DND-41 (cell line): Measurements from ENCODE around the gene NUP133.

Experiments
- CTCF ChIP-seq: IDR thresholded peaks from 2 replicates; pipeline ENCODE4 v1.5.1; 2012; ENCODE audit warnings: borderline replicate concordance, low read length, moderate library complexity, mild to moderate bottlenecking; ENCODE audit not compliant: poor library complexity, severe bottlenecking; ENCODE audit errors: extremely low read depth
- EZH2 ChIP-seq: IDR thresholded peaks from 3 replicates; pipeline ENCODE4 v1.6.1; 2012; ENCODE audit warnings: borderline replicate concordance, low read depth, mild to moderate bottlenecking, moderate library complexity, low read length, inconsistent platforms; ENCODE audit not compliant: severe bottlenecking

GRCh38 chr1:229411434-229412055 lies 96.6 kb downstream of the NUP133 start:
- TF ChIP-seq EZH2 (no peak), CTCF (no peak)
